ENCODE measurements around the gene PRR5.
A peak's percentile ranks its signal among the peaks of the same experiment; 100 is the strongest.

The PRR5 gene

GRCh38 chr22:44697423-44698141, 4.4 kb upstream of the PRR5 start:
- DNase-seq: peak; percentile 91

DNA sequence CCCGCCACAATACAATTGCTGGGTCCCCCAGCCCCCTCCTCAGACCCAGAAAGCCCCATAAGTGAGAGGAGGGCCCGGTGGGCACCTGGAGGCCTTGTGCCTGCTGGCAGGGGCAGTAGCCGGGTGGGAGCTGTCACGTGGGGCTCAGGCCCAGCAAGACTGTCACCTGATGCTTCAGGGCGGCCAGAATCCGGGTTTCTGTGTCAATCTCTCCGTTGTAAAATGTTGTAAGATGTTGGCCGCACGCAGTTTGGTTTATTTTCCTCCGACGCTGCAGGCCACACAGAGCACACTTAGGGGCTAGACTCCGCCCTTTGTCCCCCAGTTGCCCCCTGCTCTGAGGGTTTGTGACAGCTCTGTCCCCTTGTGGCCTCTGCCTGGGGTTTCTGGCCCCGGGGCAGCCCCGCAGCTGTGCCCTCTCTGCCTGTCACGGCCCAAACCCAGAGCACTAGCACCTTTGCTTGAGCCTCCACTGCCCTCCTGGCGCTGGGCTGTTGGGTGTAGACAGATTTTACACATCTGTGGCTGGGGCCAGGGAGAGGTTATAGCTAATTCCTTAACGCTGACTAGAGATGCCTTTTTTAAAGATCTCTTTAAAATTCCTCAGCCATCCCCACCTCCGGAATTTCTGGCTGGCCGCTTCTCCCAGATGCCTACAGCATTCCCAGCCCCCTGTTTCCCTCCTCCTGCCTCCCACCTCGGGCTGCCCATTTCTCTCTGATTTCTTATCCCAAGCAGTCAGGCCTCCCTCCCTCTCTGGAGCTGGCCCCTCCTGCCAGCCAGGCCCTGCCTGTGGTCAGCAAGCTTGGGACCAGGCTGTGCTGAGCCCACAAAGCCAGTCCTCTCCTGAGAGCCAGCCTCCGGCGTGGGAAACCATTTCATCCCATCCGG, 3.2 kb upstream of the PRR5 start:
- no peak for DNase-seq

GRCh38 chr22:44700456-44700855, 1.5 kb upstream of the PRR5 start:
- DNase-seq: no peak

GRCh38 chr22:44701187-44701790, 715 bp upstream of the PRR5 start:
- DNase-seq: no peak

DNA sequence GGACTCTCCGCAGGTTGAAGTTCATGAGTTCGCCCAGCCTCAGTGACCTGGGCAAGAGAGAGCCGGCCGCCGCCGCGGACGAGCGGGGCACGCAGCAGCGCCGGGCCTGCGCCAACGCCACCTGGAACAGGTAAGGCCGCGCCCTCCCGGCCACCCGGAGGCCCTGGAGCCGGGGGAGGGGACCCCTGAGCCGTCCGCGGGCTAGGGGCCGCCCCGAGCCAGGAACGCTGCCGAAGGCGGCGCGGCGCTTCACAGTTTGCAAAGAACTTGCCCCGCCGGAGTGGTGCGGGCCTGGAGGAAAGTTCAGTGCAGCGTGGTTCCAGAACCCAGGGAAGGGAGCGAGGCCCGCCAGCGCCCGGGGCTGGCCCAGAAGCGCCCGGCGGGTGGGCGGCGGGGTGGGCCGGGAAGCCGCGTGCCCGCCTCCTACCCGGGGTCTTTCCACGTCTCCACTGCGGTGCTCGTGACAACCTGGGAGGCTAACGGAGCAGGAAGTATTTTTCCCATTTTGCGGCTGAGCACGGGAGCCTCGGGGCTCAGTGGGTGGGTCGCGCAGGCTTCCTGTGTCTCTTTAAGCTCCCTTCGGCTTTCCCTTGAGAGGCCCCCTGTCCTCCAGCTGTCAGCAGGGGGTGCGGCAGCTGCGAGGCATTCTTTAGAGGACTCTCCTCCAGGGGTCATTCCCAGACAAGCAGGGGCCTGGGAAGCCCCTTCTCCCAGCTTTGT, 635 bp downstream of the PRR5 start:
- DNase-seq: peak; percentile 37

- DNase-seq: no peak
Observed at GRCh38 chr22:44703255-44703870, 1.4 kb downstream of the PRR5 start.

GRCh38 chr22:44704159-44705021, 2.4 kb downstream of the PRR5 start:
- DNase-seq: no peak

GRCh38 chr22:44705022-44705297, 3.0 kb downstream of the PRR5 start:
- DNase-seq: no peak

DNA sequence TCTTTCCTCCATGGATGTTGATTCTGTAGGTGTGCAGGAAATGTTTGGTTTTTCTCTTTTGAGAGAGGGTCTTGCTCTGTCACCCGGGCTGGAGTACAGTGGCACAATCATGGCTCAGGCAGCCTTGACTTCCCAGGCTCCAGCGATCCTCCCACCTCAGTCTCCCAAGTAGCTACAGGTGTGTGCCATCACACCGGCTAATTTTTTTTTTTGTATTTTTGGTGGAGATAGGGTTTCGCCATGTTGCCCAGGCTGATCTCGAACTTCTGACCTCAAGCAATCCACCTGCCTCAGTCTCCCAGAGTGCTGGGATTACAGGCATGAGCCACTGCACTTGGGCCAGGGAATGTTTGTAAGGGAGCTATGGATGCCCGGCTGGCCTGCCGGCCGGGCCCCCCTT, 4.5 kb downstream of the PRR5 start:
- no peak for DNase-seq

- DNase-seq: no peak
Observed at GRCh38 chr22:44707178-44707577, 5.2 kb downstream of the PRR5 start.

DNA sequence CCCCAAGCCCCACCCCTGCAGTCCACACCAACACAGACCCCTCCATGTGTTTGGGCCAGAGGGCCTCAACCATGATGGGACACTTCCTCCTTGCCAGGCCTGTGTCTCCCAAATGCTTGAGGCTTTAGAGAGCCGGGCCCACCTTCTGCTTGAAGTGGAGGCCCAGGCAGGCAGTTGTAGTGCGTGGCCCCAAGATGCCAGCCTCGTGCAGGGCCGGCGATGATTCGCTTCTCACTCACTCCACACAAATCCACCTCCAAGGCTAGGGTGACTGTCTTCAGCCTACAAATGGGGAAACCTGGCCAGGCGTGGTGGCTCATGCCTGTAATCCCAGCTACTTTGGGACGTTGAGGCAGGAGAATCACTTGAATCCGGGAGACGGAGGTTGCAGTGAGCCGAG, 5.7 kb downstream of the PRR5 start:
- DNase-seq: no peak

DNA sequence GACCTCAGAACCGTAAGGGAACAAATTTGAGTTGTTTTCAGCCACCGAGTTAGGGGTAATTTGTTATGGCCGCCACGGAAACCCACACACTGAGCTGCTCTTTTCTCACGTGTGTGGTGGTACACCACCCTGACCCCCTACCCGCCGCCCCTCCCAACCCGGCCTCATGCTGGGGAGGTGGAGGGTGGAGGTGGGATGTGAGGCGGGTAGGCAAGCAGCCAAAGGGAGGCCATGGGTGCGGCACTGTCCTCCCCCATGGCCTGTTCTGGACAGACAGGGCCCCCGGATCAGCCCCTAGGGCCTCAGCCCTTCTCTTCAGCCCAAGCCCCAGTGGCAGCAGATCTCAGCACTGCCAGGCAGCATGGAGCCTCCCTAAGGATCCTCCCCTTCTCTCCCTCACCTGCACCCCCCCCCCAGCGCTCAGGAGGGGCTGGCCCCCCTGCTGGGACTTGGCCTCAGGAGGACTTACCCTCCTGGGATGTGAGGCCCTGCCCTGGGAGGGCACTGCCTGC, 7.9 kb downstream of the PRR5 start:
- DNase-seq: no peak

DNA sequence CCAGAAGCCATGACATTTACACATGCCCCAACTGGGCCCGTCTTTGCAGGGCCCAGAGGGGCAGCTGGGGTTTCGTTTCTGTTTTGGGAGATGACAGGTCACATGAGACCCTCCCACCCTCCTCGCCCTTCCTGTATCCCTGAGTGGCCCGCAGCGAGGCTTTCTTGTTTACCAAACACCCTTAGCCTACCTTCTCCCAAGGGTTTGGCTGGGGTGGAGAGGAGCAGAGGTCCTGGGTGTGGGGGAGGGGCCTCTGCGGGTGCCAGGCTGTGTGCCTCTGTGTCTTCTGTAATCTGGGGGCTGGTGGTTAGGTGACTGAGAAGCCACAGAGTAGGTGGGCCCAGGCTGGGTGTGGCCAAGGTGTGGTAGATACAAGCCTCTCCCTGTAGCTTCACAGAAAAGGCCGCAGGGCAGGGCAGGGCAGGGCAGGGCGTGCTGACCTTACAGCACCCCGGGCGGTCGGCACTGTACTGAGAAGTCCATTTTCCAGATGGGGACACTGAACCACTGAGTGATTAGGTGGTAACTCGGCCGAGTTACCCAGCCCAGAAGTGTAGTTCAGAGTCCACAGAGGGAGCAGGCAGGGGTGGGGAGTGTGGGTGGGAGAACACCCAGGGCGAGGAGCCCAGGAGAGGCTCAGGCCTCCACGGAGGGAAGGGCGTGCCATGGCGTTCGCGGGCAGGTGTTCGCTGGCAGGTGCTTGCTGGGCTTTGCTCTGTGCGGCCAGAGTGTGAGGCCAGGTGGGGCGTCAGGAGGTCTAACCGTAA, 8.7 kb downstream of the PRR5 start:
- peak; percentile 15 for DNase-seq

DNA sequence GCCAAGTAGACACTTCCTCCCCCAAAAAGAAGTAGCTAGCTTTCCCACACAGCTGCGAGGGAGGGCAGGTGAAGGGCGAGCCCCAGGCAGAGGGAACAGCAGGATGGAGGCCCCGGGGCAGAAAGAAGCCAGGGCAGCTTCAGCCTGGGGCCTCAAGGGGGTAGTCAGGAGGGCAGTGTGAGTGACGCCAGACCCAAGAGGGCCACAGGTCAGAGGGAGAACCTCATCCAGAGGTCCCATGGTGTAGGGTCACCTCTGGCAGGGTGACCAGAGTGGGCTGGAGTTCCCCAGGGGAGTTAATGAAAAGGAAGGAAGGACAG, 9.2 kb downstream of the PRR5 start:
- DNase-seq: no peak

DNA sequence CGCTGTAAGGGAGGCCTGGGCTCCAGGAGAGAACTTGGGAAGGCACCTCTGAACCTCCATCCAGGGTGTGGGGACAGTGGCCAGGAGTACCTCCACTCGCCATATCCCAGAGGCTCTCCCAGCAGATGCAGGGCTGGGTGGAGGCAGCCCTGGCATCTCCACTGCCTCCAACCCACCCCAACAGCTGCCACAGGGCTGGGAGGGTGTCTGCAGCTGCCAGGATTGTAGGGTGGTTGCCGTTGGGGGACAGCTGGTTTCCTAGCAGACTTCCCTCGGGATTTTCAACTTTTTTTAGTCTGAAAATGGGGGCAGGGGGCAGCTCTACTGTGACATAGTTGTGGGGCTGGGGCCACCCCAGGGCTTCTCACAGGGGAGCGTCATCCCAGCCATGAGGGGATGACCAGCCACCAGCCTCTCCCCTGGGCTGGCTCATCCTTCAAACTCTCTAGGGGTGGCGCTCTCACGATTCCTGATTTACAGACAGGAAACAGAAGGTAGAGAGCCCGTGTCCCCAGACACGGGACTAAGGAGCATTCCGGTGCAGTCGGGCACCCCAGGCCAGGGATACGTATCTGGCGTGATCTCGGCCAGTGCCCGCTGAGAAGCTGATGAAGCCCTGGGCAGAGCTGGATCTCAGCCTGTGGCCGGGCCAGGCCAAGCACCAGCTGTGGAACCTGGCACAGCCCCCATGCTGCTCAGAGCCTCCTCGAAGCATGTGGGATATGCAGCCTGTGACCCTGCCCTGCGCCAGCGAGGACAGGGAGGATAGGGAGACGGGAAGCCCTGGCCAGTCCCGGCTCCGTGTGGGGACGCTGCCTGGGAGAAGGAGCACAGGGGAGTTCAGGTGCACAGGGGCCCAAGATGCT, 9.9 kb downstream of the PRR5 start:
- DNase-seq: no peak

DNA sequence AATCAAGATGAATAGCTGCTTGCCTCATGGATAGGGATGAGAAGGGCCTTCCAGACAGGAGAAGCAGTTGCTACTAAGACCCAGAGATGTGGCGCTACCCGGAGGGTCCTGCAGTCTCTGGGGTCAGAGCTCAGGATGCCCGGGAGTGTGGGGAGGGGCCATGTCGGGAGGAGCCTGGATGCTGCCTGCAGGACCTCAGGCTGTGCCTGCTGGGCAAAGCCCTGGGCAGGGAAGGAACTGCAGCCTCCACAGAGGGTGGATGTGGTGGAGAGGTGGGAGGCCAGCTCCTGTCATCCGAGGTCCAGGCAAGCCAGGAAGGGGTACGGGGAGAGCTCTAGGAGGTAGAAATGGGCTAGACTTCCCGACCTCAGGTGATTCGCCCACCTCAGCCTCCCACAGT, 11.0 kb downstream of the PRR5 start:
- no peak for DNase-seq

GRCh38 chr22:44714703-44715350, 12.8 kb downstream of the PRR5 start:
- DNase-seq: no peak

DNA sequence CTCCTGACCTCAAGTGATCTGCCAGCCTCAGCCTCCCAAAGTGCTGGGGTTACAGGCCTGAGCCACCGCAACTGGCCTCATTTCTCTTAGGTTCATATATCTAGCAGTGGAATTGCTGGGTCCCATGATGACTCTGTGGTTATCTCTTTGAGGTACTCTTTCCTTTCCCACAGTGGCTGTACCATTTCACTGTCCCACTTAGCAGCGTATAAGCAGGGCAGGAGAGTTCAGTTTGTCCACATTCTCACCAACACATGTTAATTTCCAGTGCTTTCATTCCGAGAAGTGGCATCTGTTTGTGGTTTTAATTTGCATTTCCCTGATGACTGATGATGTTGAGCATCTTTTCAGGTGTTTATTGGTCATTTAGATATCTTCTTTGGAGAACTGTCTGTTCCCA, 16.4 kb downstream of the PRR5 start:
- no peak for DNase-seq

- DNase-seq: no peak
Observed at GRCh38 chr22:44719586-44720368, 17.8 kb downstream of the PRR5 start.
